OCI-LY3 (cell line): ENCODE data around the gene FRMD4A.

Experiments used
- H2AFZ ChIP-seq: fragments of 200-600, 300-600 bp; shearing (Covaris generic); 2 replicates; pipeline ENCODE4 v1.6.0; 2014; ENCODE audit warnings: antibody characterized with exemption, low read depth, low read length
- H3K27ac ChIP-seq: fragments of 200-600, 300-600 bp; sonication (generic); 2 replicates; pipeline ENCODE4 v1.5.1; 2014; ENCODE audit warnings: mild to moderate bottlenecking, low read length, moderate library complexity, mixed read lengths
- H3K27me3 ChIP-seq: fragments of 200-600, 300-600 bp; sonication (generic); 2 replicates; pipeline ENCODE4 v1.6.1; 2014; ENCODE audit warnings: low read depth, low read length, mixed read lengths
- H3K36me3 ChIP-seq: fragments of 200-600, 300-600 bp; sonication (generic); replicated peaks from 2 replicates; pipeline ENCODE3; 2014; ENCODE audit warnings: low read depth, low read length, mixed read lengths
- H3K4me1 ChIP-seq: fragments of 300-600, 200-600 bp; sonication (generic); 2 replicates; pipeline ENCODE4 v1.6.1; 2014; ENCODE audit warnings: low read length, mixed read lengths
- H3K4me2 ChIP-seq: fragments of 200-600, 300-600 bp; sonication (generic); 2 replicates; pipeline ENCODE4 v1.6.1; 2014; ENCODE audit warnings: low read length, mixed read lengths
- H3K4me3 ChIP-seq: fragments of 300-600, 200-600 bp; sonication (generic); 2 replicates; pipeline ENCODE4 v1.5.1; 2014; ENCODE audit warnings: antibody characterized with exemption, mild to moderate bottlenecking, low read length, moderate library complexity
- H3K79me2 ChIP-seq: fragments of 300-600, 200-600 bp; shearing (Covaris generic); 2 replicates; pipeline ENCODE4 v1.6.1; 2014; ENCODE audit warnings: mild to moderate bottlenecking, low read length, mixed read lengths
- H3K9ac ChIP-seq: fragments of 300-600, 200-600 bp; shearing (Covaris generic); 2 replicates; pipeline ENCODE4 v1.6.0; 2014; ENCODE audit warnings: mild to moderate bottlenecking, low read length, moderate library complexity
- H3K9me3 ChIP-seq: fragments of 200-600, 300-600 bp; shearing (Covaris generic); 2 replicates; pipeline ENCODE4 v1.6.1; 2014; ENCODE audit warnings: low read length, mixed read lengths; ENCODE audit not compliant: insufficient read depth
- H4K20me1 ChIP-seq: fragments of 200-600, 300-600 bp; sonication (generic); 2 replicates; pipeline ENCODE4 v1.6.1; 2016; ENCODE audit warnings: low read length, mixed read lengths; ENCODE audit not compliant: insufficient read depth
- EZH2phosphoT487 ChIP-seq: fragments of 200-600 bp; shearing (Covaris generic); IDR thresholded peaks from 2 replicates; pipeline ENCODE4 v1.6.1; 2018; ENCODE audit warnings: antibody characterized with exemption, mixed run types, low read depth
- TF ChIP-seq, protein P1 (sequence below): fragments of 200-600, 300-600 bp; sonication (generic); IDR thresholded peaks from 2 replicates; pipeline ENCODE4 v1.5.1; 2014; ENCODE audit warnings: antibody characterized with exemption, low read length, low read depth

The FRMD4A gene

DNA sequence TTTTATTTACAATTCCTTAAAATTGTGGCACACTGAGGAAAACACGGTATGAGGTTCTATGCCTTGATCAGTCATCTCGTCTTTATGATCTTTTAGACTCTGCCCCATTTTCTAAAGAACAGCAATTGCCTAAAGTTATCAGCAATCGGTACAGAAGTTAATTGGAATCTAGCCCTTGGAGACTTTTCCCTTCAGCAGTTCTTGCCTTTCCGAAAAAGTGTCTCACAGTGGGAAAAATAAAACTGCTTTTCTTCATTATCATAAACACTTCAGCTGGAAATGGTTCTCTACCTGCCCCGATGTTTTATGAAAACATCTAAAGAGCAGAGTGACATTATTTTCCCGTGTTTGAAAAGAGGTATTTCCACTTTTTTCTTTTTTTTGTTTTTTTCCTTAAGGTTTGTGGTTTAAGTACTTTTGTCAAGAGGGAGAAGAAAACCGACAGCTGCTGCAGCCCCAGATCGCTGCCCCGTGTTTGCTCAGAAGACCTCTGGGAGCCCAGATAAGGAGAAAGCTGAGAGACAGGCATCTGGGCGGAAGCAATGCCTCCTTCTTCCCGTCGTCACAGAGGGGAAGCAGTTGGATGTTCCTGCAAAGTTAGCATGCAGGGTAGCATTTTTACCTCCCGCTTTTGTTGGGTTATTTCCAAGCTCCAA lies 149.7 kb downstream of the FRMD4A start:
- no peak overlapping the region for H3K9ac ChIP-seq
- peaks cover 6% of the 10 kb centered on the region for H3K4me1 ChIP-seq
- H3K79me2 ChIP-seq, result no peaks in the 10 kb centered on the region
- H4K20me1 ChIP-seq, result no peaks in the 10 kb centered on the region
- TF ChIP-seq, protein P1, sequence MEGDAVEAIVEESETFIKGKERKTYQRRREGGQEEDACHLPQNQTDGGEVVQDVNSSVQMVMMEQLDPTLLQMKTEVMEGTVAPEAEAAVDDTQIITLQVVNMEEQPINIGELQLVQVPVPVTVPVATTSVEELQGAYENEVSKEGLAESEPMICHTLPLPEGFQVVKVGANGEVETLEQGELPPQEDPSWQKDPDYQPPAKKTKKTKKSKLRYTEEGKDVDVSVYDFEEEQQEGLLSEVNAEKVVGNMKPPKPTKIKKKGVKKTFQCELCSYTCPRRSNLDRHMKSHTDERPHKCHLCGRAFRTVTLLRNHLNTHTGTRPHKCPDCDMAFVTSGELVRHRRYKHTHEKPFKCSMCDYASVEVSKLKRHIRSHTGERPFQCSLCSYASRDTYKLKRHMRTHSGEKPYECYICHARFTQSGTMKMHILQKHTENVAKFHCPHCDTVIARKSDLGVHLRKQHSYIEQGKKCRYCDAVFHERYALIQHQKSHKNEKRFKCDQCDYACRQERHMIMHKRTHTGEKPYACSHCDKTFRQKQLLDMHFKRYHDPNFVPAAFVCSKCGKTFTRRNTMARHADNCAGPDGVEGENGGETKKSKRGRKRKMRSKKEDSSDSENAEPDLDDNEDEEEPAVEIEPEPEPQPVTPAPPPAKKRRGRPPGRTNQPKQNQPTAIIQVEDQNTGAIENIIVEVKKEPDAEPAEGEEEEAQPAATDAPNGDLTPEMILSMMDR, result no peak
- TF ChIP-seq EZH2phosphoT487, result no peak
- no peak overlapping the region for H3K4me3 ChIP-seq
- peaks cover 8% of the 10 kb centered on the region; the same call in 1 of the 2 replicates for H3K27me3 ChIP-seq
- no peak overlapping the region for H3K27ac ChIP-seq
- H2AFZ ChIP-seq, result no peak overlapping the region
- no peaks in the 10 kb centered on the region for H3K36me3 ChIP-seq
- H3K4me2 ChIP-seq, result no peak overlapping the region
- no peaks in the 10 kb centered on the region for H3K9me3 ChIP-seq

DNA sequence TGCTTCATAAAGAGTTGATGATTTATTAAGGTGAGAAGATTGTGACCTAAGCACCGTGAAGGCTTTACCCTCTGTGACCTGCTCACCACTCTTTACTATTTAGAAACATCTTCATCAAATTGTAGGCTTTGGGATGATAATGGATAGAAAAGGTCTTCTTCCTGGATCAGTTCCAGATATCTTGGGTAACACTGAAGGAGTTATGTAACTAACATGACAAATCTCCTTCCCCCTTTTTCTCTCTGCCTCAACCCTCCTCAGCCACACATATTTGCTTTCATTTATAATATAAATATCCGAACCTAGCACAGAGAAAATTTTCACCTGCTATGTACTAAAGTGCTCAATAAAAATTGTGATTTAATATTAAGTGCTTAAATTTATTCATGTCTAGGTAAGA lies 151.5 kb downstream of the FRMD4A start:
- Histone ChIP-seq H4K20me1 (no peaks in the 10 kb centered on the region), H3K9me3 (no peaks in the 10 kb centered on the region), H3K27me3 (peaks cover 8% of the 10 kb centered on the region; the same call in 1 of the 2 replicates), H3K9ac (no peak overlapping the region), H2AFZ (no peak overlapping the region), H3K27ac (no peak overlapping the region), H3K36me3 (no peaks in the 10 kb centered on the region), H3K4me1 (no peaks in the 10 kb centered on the region), H3K4me3 (no peak overlapping the region), H3K79me2 (no peaks in the 10 kb centered on the region), H3K4me2 (no peak overlapping the region)
- TF ChIP-seq, protein P1, result no peak
- TF ChIP-seq EZH2phosphoT487, result no peak

DNA sequence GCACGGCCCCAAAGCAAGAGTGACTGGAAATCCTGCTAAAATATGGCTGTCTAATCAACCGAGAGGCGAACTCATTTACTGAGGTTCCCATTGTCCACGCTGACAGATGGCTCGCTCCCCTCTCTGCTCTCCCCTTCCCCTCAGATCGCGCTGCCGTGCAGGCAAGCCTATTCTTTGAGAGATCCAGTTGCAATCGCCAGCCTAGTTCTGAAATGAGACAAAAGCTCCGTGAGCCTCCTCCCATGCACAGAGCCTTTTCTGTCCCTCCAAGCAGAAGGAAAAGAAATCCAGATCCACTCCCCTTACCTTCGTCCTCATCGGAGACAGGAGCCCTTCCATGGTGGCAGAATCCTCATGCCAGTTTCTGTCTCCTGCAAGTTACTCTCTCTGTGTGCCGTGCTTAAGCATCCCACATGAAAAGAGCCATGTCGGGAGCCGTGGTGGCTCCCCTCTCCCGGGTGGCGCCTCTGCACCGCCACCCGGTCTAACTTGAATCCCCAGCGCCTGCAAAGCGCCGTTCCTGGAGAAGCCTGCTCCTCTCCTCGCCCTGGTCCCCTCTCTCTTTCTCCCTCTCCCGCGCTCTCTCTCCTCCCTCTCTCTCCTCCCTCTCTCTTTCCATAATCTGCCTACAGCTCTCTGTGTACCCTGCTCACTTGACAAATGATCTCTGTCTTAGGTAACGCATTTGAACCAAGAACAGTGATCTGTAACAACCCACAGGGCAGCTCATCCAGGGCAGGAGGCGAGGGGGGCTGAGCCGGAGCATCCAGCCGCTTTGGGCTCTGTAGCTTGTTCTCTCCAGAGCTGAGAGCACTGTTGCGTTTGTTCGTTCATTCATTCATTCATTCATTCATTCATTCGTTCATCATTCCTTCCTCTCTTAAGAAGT lies 156.8 kb downstream of the FRMD4A start:
- no peaks in the 10 kb centered on the region for H4K20me1 ChIP-seq
- no peak overlapping the region for H3K4me3 ChIP-seq
- H3K27ac ChIP-seq, result no peak overlapping the region
- peaks cover 31% of the 10 kb centered on the region for H3K27me3 ChIP-seq
- H3K4me1 ChIP-seq, result no peaks in the 10 kb centered on the region
- TF ChIP-seq EZH2phosphoT487, result no peak
- TF ChIP-seq, protein P1, result no peak
- H3K9me3 ChIP-seq, result no peaks in the 10 kb centered on the region
- no peaks in the 10 kb centered on the region for H3K36me3 ChIP-seq
- no peak overlapping the region for H3K9ac ChIP-seq
- no peak overlapping the region for H2AFZ ChIP-seq
- H3K4me2 ChIP-seq, result no peak overlapping the region
- no peaks in the 10 kb centered on the region for H3K79me2 ChIP-seq

DNA sequence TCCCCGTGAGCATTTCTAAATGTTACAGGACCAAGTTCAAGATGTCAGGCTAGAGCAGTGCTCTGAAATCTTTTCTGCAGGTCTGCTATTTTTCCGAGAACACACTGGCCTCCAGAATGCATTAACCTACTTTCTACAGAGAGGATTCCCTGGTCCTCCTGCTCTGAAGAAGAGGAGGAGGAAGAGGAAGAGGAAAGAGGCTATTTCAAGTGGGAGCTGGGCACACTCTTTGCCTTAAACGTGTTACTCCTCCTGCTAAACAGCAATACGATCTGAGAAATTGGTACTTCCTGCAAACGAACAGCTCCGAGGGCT lies 157.4 kb downstream of the FRMD4A start:
- H3K27me3 ChIP-seq, result peaks cover 35% of the 10 kb centered on the region
- no peak overlapping the region for H3K4me2 ChIP-seq
- no peaks in the 10 kb centered on the region for H3K36me3 ChIP-seq
- no peak overlapping the region for H3K4me3 ChIP-seq
- H3K9ac ChIP-seq, result no peak overlapping the region
- no peak overlapping the region for H3K27ac ChIP-seq
- no peaks in the 10 kb centered on the region for H4K20me1 ChIP-seq
- H3K9me3 ChIP-seq, result no peaks in the 10 kb centered on the region
- TF ChIP-seq, protein P1, result no peak
- no peak for TF ChIP-seq EZH2phosphoT487
- no peaks in the 10 kb centered on the region for H3K79me2 ChIP-seq
- H3K4me1 ChIP-seq, result no peaks in the 10 kb centered on the region
- no peak overlapping the region for H2AFZ ChIP-seq
